GM12873 (cell line): ENCODE measurements around the gene DOCK10.
A peak's percentile ranks its signal among the peaks of the same experiment; 100 is the strongest.

Source experiments
- CTCF ChIP-seq: IDR thresholded peaks from 2 replicates; pipeline ENCODE4 v1.5.1; 2012; ENCODE audit warnings: low read depth, mild to moderate bottlenecking, moderate library complexity, low read length, control low read depth; ENCODE audit not compliant: insufficient read depth; ENCODE audit errors: missing control alignments

DOCK10 gene

GRCh38 chr2:224931956-224932355, 110.3 kb downstream of the DOCK10 start:
- TF ChIP-seq CTCF, result no peak

GRCh38 chr2:224930990-224931389, 111.3 kb downstream of the DOCK10 start:
- peak; percentile 49 for TF ChIP-seq CTCF

GRCh38 chr2:224930124-224930523, 112.1 kb downstream of the DOCK10 start:
- TF ChIP-seq CTCF, result no peak

- no peak for TF ChIP-seq CTCF
These were observed 112.8 kb downstream of the DOCK10 start for GRCh38 chr2:224929512-224929911.

GRCh38 chr2:224927646-224928173, 114.6 kb downstream of the DOCK10 start:
- TF ChIP-seq CTCF, result no peak

- TF ChIP-seq CTCF, result no peak
These were observed 115.3 kb downstream of the DOCK10 start for GRCh38 chr2:224927011-224927410.

- no peak for TF ChIP-seq CTCF
These were observed 116.5 kb downstream of the DOCK10 start for GRCh38 chr2:224925810-224926100.
